Muscle of back (tissue), 13 donors: ENCODE results near the gene RBSN. TPM values are rescaled to one million over a fixed set of nuclear protein-coding genes. Genes with fewer than 3 reads are reported as not detected.
A peak's percentile ranks its signal among the peaks of the same experiment; 100 is the strongest.
"Not testable (repeated sequence)": the region's sequence is repeated elsewhere in the genome, so short reads cannot be mapped to it uniquely, and the experiment has no call there.

Source experiments
- DNase-seq, 3 donors: peaks; one replicate each; pipeline versions ENCODE4 v3.0.0 to v3.0.0-alpha.2; 2013
- long read RNA-seq, 9 donors: transcript quantifications; one replicate each; lab custom pipeline, GENCODE V29; 2026
- polyA plus RNA-seq, 10 donors: library from polyadenylated mRNA; unstranded; fragments of 120-200 nt; gene quantifications; one replicate each; pipeline ENCODE4 v1.2.1, GENCODE V29; 2013; ENCODE audit not compliant: insufficient read length in 10 of 10

RBSN gene
- polyA plus RNA-seq: 10 to 100 TPM; 17.4 to 25.3 (median 23.4) TPM
- long read RNA-seq, donor 1: 0 reads
- long read RNA-seq, donor 2, full-length matches to known transcripts: 3 of 3 reads
- long read RNA-seq, donor 2, partial matches to known transcripts: 0 of 3 reads
- long read RNA-seq, donor 2, other reads (novel, unspliced or antisense): 0 of 3 reads
- long read RNA-seq, donor 3: 0 reads
- long read RNA-seq, donor 4, full-length matches to known transcripts: 1 of 1 reads
- long read RNA-seq, donor 4, partial matches to known transcripts: 0 of 1 reads
- long read RNA-seq, donor 4, other reads (novel, unspliced or antisense): 0 of 1 reads
- long read RNA-seq, donor 5, partial matches to known transcripts: 0 of 1 reads
- long read RNA-seq, donor 5, other reads (novel, unspliced or antisense): 0 of 1 reads
- long read RNA-seq, donor 6, partial matches to known transcripts: 0 of 1 reads
- long read RNA-seq, donor 6, other reads (novel, unspliced or antisense): 0 of 1 reads
- long read RNA-seq, donor 7, full-length matches to known transcripts: 2 of 2 reads
- long read RNA-seq, donor 7, partial matches to known transcripts: 0 of 2 reads
- long read RNA-seq, donor 7, other reads (novel, unspliced or antisense): 0 of 2 reads
- long read RNA-seq, donor 8: 0 reads
- long read RNA-seq, donor 9: 0 reads

- DNase-seq: peak; percentile 95 to 98 (median 96)
Observed at GRCh38 chr3:15098503-15099363, at the start of gene RBSN. Gene RBSN, minus strand, starts transcription at chr3:15099148. Its CDS starts 3,028 bp downstream, at chr3:15096120.

GRCh38 chr3:15148614-15149013 lies 49.7 kb upstream of the RBSN start:
- DNase-seq: peak in 1 of 3 donors; percentile 11

DNA sequence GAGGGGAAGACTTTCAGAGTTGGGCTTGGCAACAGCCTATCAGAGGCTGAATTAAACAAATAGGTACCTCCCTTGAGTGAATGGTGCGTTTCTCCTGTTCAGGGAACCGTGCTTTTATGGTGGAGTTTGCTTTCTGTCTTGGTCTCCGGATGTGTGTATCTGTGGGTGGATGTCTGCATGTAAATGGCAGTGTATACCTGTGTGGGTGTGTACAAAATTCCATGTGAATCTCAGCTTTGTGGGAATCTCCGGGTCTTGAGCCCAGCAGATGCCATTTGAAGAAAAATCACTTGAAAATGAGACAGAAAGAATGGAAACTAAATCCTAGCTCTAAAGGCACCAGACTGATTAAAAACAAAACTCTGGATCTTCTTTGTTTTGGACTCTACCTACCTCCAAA lies 37.9 kb upstream of the RBSN start:
- not testable (repeated sequence) for DNase-seq

GRCh38 chr3:15134968-15135367 lies 36.0 kb upstream of the RBSN start:
- DNase-seq: not testable (repeated sequence)

DNA sequence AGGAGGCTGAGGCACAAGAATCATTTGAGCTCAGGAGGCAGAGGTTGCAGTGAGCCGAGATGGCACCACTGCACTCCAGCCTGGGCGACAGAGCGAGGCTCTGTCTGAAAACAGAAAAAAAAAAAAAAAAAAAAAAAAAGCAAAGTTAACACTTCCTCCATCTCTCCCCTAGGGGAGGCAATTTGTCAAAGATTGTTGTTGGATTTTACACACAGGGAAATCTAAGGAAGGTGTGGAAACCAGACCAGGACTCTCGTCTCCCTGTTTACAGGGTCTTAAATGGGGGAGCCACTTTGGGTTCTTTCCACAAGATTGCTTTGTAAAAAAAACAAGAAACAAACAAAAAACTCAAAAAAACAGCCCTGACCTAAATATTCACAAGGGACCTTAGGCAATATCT lies 29.5 kb upstream of the RBSN start:
- not testable (repeated sequence) for DNase-seq

DNA sequence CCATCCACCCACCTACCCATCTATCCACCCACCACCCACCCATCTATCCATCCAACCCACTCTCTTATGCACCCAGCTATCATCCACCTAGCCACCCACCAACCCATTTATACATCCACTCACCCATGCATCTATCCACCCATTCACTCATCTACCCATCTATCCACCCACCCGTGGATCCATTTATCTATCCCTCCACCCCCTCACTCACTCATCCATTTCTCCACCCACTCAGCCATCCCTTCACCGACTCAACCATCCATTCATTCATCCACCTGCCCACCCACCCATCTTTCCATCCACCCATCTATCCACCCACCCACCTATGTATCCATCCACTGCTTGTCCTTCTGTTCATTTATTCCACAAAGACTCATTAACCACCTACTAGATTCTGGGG lies 28.0 kb upstream of the RBSN start:
- DNase-seq: not testable (repeated sequence)

DNA sequence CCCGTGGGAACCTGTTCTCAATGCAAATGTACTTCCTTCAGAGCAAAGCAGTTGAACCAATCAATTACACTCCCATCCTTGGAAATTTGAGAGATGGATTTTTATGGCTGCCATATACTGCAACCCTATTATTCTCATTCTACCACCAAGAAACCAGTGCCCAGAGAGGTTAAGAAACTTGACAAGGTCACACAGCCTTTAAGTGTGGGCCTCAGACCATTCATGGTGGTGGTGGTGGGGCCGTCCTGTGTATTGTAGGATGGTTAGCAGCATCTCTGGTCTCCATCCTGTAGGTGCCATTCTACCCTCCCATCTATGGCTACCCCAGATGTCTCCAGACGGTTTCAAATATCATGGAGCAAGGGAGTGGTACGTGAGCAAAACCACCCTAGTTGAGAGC lies 23.4 kb upstream of the RBSN start:
- no peak for DNase-seq

DNA sequence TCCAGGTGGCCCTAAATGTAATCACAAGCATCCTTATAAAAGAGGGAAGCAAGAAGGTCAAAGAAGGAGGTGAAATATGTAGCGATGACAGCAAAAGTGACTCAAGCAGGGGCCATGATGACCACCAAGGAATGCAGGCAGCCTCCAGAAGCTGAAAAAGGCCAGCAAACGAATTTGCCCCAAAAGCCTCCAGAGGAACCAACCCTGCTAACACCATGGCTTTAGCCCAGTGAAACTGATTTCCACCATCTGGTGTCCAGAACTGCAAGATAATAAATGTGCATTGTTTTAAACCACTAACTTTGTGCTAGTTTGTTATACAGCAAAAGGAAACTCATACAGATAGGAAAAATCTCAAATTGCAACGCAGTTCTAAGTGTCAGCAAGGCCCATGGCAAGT lies 23.0 kb upstream of the RBSN start:
- no peak for DNase-seq

GRCh38 chr3:15120986-15121385 lies 22.0 kb upstream of the RBSN start:
- peak in 1 of 3 donors; percentile 0 for DNase-seq

DNA sequence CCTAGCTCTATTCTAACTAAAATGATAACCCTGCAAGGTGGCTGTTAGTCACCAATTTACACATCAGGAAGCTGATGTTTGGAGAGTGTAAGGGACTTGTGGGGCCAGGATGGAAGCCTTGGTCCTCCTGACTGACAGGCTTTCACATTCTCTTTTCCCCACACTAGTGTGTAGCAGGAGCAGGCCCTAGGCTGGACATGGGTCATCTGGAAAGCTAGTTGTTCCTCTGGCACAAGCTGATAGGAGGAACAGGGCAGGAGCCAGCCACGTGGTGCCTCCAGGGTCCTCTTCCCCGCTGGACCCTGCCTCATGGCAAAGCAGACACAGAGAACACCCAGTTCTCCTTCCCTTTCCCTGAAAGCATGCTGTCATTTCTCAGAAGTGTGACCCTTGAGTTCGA lies 18.1 kb upstream of the RBSN start:
- DNase-seq: peak in 1 of 3 donors; percentile 0

DNA sequence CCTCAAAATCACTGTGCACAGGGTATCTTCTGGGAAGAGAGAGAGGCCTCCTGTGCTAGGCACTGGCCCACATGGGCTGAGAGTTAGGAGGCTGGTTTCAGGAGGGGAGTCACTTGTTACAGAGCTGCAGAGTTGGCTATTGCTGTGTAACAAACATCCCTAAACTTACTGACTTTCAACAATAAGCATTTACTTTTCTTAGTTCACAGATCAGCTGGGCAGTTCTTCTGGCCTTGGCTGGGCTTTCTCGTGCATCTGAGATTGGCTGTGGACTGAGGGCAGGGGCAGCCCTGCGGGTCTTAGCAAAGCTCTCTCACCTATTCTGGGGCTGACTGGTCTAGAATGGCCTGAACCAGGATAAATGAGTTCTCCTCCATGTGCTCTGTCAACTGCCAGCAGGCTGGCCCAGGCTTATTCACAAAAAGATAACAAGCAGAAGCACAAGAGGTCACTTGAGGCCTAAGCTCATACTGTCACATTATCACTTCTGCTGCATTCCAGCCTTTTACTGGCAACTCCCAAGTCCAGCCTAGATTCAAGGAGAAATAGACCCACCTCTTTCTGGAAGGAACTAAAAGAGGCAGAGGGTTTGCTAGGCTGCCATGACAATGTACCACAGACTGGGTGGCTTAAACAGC lies 17.2 kb upstream of the RBSN start:
- no peak for DNase-seq

GRCh38 chr3:15114466-15115358 lies 15.8 kb upstream of the RBSN start:
- no peak for DNase-seq

DNA sequence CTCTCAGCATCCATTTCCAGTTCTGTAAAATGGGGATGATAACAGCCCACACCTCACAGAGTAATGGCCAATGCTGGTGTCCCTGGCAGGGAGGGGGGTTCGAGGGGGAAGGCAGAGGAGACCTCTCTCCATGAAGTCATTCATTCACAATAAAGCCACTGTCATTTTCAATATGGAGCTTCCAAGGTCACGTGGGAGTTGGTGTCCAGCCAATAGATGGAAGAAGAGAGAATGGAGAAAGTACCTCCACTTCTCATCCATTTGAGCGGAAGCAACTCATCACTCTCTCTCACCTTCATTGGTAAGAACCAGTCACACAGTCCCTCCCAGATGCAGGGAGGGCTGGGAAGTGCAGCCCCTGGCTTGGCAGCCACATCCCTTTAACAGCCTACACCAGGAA lies 14.9 kb upstream of the RBSN start:
- no peak for DNase-seq

GRCh38 chr3:15113471-15113870 lies 14.5 kb upstream of the RBSN start:
- DNase-seq: no peak

GRCh38 chr3:15112011-15112410 lies 13.1 kb upstream of the RBSN start:
- DNase-seq: no peak

GRCh38 chr3:15110206-15110605 lies 11.3 kb upstream of the RBSN start:
- DNase-seq: no peak

- no peak for DNase-seq
Observed at GRCh38 chr3:15108869-15109268, 9.9 kb upstream of the RBSN start.

DNA sequence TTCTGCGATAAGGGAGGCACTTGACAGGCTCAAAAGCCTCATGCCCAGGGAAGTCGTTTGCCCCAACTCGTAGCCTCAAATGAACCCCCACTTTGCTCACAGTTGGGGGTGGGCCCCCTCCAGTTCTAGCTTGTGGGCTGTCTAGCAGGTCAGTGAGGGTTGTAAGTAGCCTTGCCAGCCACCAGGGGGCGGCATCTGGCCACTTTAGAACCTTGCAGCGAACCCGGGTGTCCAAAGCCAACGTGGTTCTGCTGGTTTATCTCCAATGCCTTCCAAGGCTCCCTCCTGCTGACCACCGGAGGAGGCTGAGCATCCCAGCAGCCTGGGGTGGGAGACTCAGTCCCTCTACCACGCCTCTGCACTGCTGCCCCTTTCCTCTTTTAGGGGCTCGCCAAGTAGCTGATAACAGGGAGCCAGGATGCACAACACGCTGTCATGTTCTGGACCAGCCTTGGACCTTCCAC lies 9.2 kb upstream of the RBSN start:
- DNase-seq: peak in 2 of 3 donors; percentile 72 to 79

GRCh38 chr3:15107075-15107947 lies 8.4 kb upstream of the RBSN start:
- no peak for DNase-seq
